Stimulated activated CD4-positive, alpha-beta T cell treated with anti-CD3 and anti-CD28 coated beads, Interleukin-2, amount 100 ng/mL, for 4 hours (primary cell): ENCODE measurements around the gene CCDC9.

Experiments used
- DNase-seq: peaks from one replicate; pipeline ENCODE4 v3.0.0-alpha.2; 2020; ENCODE audit warnings: low read depth

CCDC9 gene

DNA sequence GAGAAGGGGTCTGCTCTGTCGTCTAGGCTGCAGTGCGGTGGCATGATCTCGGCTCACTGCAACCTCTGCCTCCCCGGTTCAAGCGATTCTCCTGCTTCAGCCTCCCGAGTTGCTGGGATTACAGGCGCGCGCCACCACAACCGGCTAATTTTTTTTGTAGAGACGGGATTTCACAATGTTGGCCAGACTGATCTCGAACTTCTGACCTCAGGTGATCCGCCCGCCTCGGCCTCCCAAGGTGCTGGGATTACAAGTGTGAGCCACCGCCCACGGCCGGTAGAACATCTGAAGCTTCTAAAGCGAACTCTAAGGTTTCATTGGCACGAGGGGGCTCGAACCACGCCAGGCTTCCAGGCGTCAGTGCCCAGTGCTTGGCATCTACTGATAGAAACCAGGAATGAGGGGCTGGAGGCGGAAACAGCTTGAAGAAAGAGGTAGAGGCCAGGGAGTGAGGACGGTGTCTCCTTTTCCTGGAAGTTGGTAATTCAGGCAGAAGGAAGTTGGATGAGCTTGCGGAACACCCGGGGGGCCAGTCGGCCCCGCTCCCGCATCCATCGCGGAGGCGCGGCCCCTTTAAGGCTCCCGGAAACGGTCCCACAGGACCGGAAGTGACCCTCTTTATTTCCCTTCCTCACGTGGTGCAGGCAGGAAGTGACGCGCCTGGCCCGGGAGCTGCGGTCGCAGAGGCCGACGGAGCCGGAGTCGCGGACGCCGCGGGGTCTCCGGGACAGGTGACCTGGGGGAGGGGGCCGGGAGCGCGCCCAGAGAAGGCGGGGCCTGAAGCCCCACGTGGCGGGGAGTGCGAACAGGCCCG is at the start of gene CCDC9:
TSS of gene CCDC9 (plus strand) at position 647 of the 814 bp plus-strand sequence. CDS start 1,876 bp downstream, outside the sequence.
- DNase-seq = no peak

DNA sequence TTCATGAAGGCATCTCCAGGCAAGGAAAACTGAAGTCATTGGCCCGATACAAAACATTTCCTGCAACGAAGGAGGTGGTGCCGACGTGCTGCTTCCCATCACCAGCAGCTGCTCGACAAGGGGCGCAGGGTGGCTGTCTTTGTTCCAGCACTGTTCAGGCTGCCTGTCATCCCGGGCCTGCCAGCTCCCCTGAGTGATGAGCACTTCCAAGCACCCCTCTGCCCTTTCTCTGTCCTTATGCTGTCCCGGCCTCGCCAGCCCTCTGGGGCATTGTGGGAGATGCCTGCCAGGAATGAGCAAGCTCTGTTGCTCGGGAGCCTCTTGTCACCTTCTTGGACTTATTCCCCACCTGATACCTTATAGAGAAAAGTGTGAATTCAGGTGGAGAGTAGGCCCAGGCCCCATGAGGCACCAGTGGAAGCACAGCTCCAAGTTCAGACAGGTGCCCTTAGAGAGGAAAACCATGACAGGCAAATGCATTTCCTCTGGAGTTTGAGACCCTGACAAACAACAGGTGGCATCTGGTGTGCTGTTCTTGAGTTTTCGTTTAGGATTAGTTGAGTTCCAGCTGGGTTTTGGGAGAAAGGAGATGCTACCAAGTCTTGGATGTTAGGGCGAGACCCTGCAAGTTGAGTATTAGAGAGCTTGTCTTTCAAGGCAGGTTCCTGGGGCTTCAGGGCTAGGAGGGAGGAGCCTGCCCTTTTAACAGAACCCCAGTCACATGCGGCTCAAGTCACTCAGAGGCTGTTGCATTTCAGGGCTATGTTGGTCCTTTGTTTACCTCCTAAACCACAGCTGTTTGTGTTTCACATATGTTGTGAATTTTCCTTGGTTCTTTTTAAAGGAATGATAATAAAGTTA is 46.8 kb upstream of the CCDC9 start:
- no peak for DNase-seq

DNA sequence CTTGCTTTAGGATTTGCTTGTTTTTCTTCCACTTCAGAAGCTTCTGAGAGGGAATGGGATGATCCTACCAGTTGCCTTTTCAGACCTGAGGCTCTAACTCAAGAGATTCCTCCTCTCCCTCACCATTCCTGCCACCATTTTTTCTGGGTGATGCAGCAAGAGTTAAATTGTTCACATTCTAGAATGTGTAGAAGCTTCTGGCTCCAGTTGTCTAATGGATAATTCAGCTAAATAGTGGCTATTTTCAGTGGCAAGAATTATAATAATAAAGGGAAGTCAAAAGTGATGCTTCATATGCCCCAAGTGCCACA is 46.2 kb upstream of the CCDC9 start:
- DNase-seq = no peak

GRCh38 chr19:47210689-47211316 is 45.5 kb upstream of the CCDC9 start:
- DNase-seq = peak; percentile 69

DNA sequence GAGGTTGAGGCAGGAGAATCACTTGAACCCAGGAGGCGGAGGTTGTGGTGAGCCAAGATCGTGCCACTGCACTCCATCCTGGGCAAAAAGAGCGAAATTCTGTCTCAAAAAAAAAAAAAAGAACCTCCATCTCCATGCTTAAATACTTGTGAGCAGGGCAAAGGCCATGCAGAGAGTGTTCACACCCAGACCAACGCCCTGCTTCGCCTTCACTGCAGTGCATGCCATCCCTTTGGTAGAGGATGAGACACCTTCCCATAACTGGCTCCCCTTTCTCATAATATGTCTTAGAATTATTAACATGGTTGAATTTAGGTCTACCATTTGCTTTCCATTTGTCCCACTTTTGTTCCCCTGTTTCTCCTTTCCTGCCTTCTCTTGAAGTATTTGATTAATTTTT is 40.7 kb upstream of the CCDC9 start:
- DNase-seq = no peak

GRCh38 chr19:47221080-47221841 is 35.1 kb upstream of the CCDC9 start:
- DNase-seq = no peak

DNA sequence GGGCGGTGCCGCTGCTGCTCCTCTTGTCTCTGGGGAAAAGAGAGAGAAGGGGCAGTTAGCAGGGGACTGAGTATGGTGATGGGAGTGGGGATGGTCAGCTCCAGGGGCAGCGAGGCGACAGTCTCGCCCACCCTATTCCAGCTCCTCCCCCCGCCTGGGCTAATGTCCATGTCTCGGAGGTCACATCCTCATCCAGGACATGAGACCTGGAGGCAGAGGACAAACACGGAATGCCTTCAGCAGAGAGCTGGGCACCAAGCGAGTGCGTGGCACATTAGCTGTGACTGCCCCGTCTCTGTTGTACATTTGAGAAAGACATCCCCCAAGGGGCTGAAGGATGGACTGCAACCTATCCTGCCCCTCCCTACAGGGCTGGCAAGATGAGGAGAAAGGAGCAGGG is 34.4 kb upstream of the CCDC9 start:
- no peak for DNase-seq

GRCh38 chr19:47225746-47226425 is 30.4 kb upstream of the CCDC9 start:
- DNase-seq = peak; percentile 80

- DNase-seq = no peak
These were observed 29.6 kb upstream of the CCDC9 start for GRCh38 chr19:47226426-47227351.

GRCh38 chr19:47227352-47228167 is 28.8 kb upstream of the CCDC9 start:
- no peak for DNase-seq

DNA sequence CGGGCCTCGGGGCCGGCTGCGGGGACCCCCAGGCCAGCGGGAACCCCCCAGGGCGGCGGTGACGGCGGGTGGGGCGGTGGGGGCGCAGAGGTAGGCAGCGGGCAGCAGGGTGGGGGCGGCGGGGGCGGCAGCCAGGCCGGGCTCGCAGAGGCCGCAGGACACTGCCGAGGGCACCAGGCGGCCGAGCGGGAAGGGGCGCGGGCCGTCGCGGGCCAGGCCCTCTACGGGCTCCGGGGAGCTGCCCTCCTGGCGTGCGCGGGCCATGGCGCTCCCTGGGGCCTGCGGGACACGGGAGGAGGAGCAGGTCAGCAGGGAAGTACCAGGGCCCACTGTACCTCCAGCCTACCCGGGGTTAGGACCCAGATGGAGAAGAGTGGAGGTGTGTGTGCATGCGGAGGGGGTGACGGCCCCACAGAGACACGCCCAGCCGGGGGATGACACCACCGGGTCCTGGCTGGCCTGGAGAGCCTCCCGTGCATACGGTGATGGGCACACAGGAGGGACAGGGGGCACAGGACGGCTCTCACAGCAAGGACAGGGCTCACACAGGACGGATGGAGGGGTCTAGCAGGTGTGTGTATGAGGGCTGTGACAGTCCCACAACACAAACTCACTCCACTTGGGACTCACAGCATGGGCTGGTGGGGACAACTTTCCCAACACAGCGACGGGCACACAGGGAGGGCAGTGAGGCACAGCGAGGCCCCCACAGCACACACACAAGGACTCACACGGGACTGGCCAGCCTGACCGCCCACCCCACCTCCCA is 28.0 kb upstream of the CCDC9 start:
- no peak for DNase-seq

DNA sequence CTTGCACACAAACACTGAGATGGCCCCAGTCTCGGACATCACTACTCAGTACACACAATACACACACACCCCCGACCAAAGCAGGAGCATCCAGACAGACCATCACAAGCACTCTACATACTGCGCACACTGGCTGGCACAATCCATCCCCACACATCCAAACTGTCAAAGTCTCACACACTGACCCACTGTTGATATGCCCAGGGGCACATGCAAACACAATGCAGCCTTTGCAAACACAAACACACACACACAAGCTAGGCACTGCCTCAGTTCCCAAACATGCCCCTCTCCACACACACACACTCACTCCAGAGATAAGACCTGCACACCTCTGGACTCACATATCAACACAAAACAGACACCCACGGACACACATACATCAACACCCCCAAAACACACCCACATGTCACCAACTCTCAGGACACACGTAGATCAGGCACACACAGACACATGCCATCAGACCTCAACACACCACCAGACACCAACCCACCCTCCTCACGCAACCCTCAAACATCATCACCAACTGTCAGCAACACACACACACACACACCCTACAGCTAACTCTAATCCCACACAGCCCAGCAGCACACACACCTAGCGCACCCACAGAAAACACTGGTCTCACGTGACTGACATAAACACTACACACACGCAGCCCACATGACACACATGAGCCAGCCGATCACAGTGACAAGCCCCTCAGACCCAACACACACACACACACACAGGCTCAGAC is 27.2 kb upstream of the CCDC9 start:
- no peak for DNase-seq

GRCh38 chr19:47229676-47230053 is 26.7 kb upstream of the CCDC9 start:
- no peak for DNase-seq

DNA sequence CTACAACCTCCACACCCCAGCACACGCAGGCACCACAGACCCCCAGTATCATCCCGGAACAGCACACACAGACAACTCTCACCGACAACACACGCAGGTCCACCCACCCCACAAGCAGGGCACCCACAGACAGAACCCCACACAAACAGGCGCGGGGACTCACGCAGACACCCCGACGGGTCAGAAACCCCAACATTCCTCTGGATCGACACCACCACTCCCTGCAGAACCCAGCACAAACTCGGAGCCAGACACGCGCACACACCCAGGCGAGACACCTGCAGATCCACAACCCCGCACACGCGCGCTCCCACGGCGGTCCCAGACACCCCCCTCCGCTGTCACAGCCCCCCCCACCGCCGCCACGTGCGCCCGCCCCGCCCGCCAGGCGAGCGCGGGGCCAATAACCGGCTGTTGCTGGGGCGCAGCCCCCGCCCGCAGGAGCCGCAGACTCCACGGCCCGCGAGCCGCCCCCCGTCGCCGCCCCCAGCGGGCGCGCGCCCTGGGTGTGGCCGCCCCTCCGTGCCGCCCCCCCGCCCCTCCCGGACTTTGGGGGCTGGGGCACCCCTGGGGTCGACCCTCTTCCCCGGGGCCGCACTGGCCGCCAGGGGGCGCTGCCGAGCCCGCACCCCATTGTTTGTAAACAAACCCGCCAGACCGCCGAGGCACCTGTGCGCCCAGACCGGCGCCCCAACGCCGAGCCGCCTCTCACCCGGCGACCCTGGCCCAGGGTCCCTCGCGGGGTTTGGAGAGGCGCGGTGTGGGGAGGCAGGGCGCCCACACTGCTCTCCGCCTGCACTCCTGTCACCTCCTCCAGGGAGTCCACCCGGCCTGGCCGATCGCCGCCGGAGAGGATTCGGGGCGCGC is 26.0 kb upstream of the CCDC9 start:
- peak; percentile 70 for DNase-seq

DNA sequence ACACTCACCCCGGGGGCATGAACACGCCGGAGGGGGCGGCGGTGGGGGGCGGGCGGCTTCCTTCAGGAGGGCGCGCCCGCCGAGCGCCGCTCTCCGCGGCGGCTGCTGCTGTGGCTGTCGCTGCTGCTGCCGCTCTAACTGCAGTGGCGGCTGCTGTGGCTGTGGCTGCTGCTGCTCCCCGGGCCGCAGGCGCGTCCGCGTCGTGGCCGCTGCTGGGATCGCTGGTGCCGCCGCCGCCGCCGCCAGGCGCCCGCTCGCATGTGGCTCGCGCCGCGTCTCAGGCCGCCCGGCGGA is 25.5 kb upstream of the CCDC9 start, which contains the start of gene BBC3:
TSS of gene BBC3 (minus strand) at position 279 of the 294 bp plus-strand sequence. CDS start 2,768 bp downstream, outside the sequence.
- DNase-seq = no peak

- DNase-seq = peak; percentile 89
These were observed 24.9 kb upstream of the CCDC9 start for GRCh38 chr19:47231215-47232054.
